Uterus (tissue), 2 donors: ENCODE data around the gene IL15RA.

ENCODE experiments used
- POLR2A ChIP-seq, 2 donors: fragments of 450-650 bp; IDR thresholded peaks; one replicate each; pipeline ENCODE4 v1.6.1; 2016; ENCODE audit warnings: antibody characterized with exemption in 2 of 2, mild to moderate bottlenecking in 1 of 2, moderate library complexity in 1 of 2
- TF ChIP-seq, protein P1 (sequence below), 4 experiments: fragments of 200-600 bp in 2 of 4; fragments of 450-650 bp in 2 of 4; sonication (generic) in 2 of 4; IDR thresholded peaks; one replicate each; pipeline ENCODE4 v1.5.1; 2016 to 2019; ENCODE audit warnings: antibody characterized with exemption in 4 of 4, mild to moderate bottlenecking in 2 of 4, moderate library complexity in 1 of 4

- TF ChIP-seq, protein P1, sequence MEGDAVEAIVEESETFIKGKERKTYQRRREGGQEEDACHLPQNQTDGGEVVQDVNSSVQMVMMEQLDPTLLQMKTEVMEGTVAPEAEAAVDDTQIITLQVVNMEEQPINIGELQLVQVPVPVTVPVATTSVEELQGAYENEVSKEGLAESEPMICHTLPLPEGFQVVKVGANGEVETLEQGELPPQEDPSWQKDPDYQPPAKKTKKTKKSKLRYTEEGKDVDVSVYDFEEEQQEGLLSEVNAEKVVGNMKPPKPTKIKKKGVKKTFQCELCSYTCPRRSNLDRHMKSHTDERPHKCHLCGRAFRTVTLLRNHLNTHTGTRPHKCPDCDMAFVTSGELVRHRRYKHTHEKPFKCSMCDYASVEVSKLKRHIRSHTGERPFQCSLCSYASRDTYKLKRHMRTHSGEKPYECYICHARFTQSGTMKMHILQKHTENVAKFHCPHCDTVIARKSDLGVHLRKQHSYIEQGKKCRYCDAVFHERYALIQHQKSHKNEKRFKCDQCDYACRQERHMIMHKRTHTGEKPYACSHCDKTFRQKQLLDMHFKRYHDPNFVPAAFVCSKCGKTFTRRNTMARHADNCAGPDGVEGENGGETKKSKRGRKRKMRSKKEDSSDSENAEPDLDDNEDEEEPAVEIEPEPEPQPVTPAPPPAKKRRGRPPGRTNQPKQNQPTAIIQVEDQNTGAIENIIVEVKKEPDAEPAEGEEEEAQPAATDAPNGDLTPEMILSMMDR (IDR thresholded peaks at IDR 0.05) = no peak
- peak; percentile 20 to 32 for TF ChIP-seq POLR2A (IDR thresholded peaks at IDR 0.05)
Observed at GRCh38 chr10:5943536-5943935, 33.8 kb downstream of the IL15RA start.
